ENCODE data around the gene KCNK2.
"Not testable (repeated sequence)": the region's sequence is repeated elsewhere in the genome, so short reads cannot be mapped to it uniquely, and the experiment has no call there.

KCNK2 gene

DNA sequence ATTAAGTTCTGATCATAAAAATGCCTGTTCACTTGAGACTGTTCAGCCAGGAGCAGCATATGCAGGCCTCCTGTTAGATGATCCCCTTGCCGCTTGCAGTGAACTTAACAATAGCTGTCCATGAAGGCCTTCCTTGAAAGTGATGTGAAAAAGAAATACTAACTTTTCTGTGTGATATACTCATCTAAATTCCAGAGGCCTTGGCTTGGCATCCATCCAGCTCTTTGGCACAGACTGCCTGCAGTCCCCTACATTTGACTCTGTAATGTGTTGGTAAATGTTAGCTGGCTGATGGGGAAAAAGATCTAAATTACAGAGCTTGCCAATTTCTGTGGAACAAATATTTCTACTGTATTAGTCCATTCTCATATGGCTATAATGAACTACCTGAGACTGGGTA is 73.7 kb downstream of the KCNK2 start:
- no peak for DNase-seq (ENCODE audit: low spot score)

DNA sequence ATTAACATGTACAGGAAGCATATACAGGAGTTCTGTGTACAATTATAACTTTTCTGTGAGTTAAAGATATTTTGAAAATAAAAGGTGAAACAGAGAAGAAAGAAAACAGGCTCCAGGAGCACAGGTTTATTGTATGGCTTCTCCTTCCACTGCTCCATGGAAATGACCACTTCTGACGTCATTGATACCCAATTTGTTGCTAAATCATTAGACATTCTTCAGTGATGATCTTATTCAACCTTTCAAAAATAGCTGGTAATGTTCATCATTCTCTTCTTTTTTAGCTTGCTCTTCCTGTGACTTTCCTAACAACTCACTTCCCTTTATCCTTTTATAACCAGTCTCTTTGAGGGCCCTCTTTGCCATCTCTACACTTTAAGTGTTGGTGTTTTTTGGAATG is 77.8 kb downstream of the KCNK2 start:
- no peak for DNase-seq (ENCODE audit: low spot score)

DNA sequence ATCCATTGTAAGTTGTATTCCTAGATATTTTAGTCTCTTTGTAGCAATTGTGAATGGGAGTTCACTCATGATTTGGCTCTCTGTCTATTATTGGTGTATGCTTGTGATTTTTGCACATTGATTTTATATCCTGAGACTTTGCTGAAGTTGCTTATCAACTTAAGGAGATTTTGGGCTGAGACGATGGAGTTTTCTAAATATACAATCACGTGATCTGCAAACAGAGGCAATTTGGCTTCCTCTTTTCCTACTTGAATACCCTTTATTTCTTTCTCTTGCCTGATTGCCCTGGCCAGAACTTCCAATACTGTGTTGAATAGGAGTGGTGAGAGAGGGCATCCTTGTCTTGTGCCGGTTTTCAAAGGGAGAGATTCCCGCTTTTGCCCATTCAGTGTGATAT is 80.6 kb downstream of the KCNK2 start:
- DNase-seq (ENCODE audit: low spot score), result not testable (repeated sequence)

GRCh38 chr1:215166886-215167285 is 84.3 kb downstream of the KCNK2 start:
- DNase-seq (ENCODE audit: low spot score), result no peak

DNA sequence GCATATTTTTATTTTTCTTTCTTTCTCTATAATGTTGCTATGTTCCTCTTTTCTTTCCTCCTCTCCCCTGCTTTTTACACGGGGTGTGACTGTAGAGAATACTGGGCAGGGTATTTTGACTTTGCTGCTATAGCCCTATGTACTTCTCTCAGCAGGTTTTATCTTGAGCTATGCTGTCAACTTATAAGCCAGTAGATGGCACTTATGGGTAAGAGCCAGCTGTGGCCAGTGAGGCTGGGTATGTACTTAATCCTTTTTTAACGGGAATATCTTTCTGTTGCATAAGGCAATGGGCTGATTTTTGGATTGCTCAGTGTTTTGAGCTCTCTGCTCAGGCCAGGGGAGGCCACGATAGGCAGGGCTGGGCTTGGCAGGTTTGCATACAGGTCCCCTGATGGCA is 99.0 kb downstream of the KCNK2 start:
- no peak for DNase-seq (ENCODE audit: low spot score)

DNA sequence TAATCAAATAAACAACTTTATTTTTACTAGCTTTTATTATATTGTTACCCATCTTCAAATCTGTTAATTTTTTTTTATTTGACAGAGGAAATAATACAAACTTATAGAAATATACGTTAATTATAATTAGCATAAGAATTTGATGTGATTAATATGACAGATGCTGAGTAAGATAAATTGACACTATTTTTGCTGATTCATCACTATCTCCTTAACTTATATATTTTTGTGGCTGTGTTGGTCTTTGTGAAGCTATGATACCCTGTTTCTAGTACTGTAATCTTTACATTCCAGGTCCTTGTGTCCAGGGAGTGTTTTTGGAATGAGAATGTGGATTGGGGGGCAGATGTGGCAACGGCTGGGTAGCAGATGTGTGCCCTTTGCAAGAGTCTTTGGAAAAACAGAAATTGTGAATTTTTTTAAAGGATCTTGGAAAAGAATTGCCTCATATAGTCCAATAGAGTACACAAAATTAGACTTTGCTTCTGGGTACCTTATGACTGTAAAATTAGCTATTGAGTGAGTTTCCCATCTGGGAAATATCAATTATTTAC is 102.6 kb downstream of the KCNK2 start:
- no peak for DNase-seq (ENCODE audit: low spot score)

GRCh38 chr1:215188302-215188950 is 105.9 kb downstream of the KCNK2 start:
- DNase-seq (ENCODE audit: low spot score), result no peak

DNA sequence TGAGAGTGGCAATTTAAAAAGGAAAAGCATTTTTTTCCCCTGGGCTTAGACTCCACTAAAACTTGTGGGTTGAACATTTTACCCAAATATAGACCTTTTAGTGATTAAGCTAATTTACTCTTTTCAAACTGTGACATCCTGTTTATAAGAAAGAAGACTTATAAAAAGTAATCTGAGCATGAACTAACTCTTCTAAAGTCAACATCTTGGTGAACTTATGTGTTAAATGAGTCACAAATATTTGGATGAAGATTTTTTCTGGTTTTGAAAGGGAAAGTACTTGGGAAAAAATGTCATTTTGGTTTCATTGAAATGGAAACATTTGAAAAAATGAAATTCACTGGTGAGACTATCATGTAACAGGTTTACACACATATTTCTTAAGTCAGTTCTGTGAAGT is 109.8 kb downstream of the KCNK2 start:
- no peak for DNase-seq (ENCODE audit: low spot score)

- DNase-seq (ENCODE audit: low spot score), result no peak
Measured at GRCh38 chr1:215198021-215198420, 115.5 kb downstream of the KCNK2 start.

DNA sequence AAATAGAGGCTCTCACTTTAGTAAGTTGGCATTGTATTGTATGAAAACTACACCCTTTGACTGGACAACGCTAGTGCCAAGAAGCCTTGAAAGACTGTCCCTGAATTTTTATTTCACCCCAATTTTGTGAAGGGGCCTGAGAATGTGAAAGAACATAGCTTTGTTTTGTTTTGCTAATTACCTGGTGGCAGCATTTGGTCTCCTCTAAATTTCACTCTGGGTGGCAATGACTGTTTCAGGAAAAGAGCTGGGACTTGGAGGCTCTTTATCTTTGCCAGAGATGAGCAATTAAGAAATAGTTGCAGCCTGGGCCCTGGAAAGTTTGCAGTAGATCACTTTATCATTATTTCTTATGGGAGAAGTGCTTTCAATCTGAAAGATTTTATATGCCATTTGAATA is 117.6 kb downstream of the KCNK2 start:
- no peak for DNase-seq (ENCODE audit: low spot score)

GRCh38 chr1:215201283-215201682 is 118.7 kb downstream of the KCNK2 start:
- peak; percentile 1 for DNase-seq (ENCODE audit: low spot score)

GRCh38 chr1:215202868-215203267 is 120.3 kb downstream of the KCNK2 start:
- no peak for DNase-seq (ENCODE audit: low spot score)

GRCh38 chr1:215210167-215210566 is 127.6 kb downstream of the KCNK2 start:
- DNase-seq (ENCODE audit: low spot score), result no peak

DNA sequence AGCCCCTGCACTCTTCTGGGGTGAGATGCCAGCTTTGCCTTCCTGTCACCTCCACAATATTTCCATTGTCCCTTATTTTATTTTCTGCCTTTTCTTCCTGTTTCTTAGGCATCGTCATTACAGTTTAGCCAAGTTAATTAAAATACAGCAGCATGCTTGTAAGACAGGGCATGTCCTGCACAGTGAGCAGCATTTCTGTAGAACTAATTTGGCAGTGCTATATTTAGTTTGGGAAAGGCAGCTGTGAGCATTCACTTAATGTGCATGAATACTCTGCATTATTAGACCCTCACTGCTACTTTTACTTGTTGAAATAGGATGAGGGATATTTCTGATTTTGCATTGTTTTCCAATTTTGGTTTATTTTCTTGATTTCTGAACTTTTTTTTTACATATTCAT is 133.3 kb downstream of the KCNK2 start:
- DNase-seq (ENCODE audit: low spot score), result no peak

DNA sequence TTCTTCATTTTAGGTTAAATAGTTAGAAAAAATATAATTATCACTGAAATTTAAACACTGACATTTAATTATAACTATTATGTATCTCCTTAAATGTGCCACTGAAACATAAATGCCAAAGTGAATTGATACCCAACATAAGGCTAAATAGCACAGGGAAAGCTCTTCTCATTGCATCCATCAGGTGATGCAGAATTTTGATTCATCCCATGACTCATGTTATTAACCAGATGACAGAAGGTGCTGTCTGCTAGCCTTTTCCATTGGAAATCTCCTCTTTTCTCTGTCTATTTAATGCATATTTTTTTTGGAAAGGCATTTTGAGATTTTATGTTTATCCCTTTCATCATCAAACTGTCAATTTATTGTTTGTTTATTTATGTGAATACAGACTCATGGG is 136.8 kb downstream of the KCNK2 start:
- no peak for DNase-seq (ENCODE audit: low spot score)

DNA sequence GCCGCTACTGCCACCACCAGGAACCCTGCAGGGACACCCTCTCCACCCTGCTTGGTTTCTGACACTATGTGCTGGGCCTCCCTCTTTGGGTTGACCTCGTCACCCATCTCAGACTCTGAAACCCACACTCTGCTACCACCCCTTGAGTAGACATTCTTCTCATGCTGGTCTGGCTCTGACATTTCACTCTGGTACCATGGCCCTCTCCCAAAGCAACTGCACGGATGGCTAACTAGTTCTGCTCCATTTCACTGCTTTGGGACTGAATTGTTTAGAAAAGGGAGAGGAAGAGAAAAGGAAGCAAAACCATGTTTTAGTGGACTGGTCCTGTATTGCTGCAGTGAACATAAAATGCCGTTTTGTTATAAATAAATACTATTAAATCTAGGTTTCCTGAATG is 137.8 kb downstream of the KCNK2 start:
- DNase-seq (ENCODE audit: low spot score), result no peak

- peak; percentile 1 for DNase-seq (ENCODE audit: low spot score)
Measured at GRCh38 chr1:215226757-215227156, 144.2 kb downstream of the KCNK2 start.

GRCh38 chr1:215228193-215228592 is 145.7 kb downstream of the KCNK2 start:
- DNase-seq (ENCODE audit: low spot score), result no peak

- DNase-seq (ENCODE audit: low spot score), result no peak
Measured at GRCh38 chr1:215241451-215241850, 158.9 kb downstream of the KCNK2 start.

DNA sequence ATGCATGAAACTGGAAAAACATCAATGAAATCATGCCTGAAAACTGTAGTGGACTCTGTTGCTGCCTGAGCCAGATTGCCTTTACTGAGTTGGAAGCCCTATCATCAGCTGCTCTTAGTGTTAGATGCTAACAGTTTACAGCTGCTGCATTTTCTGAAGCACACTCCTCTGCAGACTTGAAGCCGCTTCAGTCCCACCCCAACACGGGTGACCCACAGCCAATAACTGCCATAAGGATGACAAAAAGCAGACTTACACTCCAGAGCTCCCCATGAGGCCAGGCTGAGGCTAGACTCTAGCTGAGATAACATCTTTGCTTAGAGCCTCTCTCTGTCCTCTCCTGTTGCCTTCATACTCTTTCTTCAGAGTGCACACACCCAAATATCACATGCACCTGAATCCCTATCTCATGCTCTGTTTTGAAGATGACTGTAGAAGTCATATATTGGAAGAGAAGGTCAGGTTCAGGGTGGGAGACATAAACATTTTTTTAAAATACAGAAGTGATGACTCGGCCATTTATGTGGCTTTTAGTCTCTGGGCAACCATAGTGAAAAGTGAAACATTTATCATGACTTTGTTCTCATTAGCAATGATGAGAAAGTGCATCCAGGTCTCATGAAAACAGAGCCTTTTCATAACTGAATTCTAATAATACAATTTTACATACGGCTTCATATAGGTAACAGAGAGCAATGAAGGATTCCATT is 161.0 kb downstream of the KCNK2 start:
- no peak for DNase-seq (ENCODE audit: low spot score)

DNA sequence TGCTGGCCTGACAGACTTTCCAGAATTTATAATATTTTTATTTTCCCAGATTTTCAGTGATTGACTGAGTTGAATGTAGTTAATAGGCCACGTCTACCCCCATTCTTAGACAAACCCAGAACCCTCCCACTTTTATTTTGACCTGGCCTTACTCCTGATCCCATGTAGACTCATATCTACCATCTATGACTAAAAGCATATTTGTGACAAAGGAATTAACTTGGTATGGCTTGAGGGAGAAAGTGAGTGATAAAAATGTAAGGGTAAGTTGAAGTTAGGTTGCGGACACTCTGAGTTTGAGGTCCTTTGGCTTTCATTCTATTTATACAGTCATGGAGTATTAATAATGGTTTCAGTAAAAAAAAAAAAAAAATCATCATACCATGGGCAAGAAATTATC is 168.4 kb downstream of the KCNK2 start:
- DNase-seq (ENCODE audit: low spot score), result no peak

DNA sequence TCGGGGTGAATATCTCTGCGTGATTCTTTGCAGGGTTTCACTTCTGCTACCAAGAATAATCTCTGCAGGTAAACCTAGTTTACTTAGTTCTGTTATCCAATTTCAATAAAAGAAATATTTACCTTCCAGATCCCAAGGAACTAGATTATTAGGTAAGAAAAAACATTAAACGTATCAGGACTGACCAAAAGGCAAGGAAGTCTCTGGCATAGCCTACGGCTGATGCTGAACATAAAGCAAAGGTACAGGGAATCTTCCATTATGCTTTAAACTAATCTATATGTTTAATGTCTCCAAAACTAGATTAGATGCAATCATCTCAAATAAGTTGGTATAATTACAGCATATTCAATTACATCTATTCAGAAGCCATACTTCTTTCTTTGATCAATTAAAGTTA is 168.9 kb downstream of the KCNK2 start:
- DNase-seq (ENCODE audit: low spot score), result no peak

DNA sequence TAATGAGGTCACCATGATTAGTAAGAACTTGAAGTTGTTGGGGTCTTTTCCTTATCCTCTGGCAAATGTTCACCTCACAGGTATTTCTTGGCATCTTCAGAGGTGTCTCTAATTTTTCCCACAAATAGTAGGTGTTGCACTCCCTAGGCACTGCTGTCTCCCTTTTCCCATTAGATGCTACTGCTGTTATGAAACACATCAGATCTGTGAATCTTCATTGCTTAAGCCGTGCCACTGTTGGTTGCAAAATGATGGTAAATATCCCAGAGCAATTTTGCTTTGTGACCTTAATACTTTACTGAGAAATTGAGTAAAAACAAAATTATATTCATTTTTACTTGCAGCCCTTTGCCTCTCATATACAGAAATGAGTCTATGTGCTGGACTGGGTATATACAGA is 169.6 kb downstream of the KCNK2 start:
- no peak for DNase-seq (ENCODE audit: low spot score)
